ENCODE measurements around the gene D2HGDH. TPM values are rescaled to one million over a fixed set of nuclear protein-coding genes. Genes with fewer than 3 reads are reported as not detected.
"Not testable (repeated sequence)": the region's sequence is repeated elsewhere in the genome, so short reads cannot be mapped to it uniquely, and the experiment has no call there.

The D2HGDH gene
- total RNA-seq, 1 experiment from 2014 or later: 14.5 TPM

GRCh38 chr2:241806217-241806616, 71.8 kb downstream of the D2HGDH start:
- DNase-seq (ENCODE audit: low read depth): not testable (repeated sequence)

- DNase-seq (ENCODE audit: low read depth): no peak
These were observed 73.8 kb downstream of the D2HGDH start for GRCh38 chr2:241808051-241808720.

- no peak for DNase-seq (ENCODE audit: low read depth)
These were observed 74.4 kb downstream of the D2HGDH start, which contains the start of gene NEU4 for GRCh38 chr2:241808721-241809382. NEU4 (plus strand) TSS chr2:241809193; CDS start chr2:241814485, 5,292 bp downstream.

- no peak for DNase-seq (ENCODE audit: low read depth)
These were observed 75.2 kb downstream of the D2HGDH start for GRCh38 chr2:241809383-241810306.

- no peak for DNase-seq (ENCODE audit: low read depth)
These were observed 76.1 kb downstream of the D2HGDH start for GRCh38 chr2:241810307-241811200.

GRCh38 chr2:241811201-241811951, 76.9 kb downstream of the D2HGDH start:
- no peak for DNase-seq (ENCODE audit: low read depth)

GRCh38 chr2:241811952-241812729, 77.7 kb downstream of the D2HGDH start:
- DNase-seq (ENCODE audit: low read depth): no peak

GRCh38 chr2:241812730-241813643, 78.6 kb downstream of the D2HGDH start:
- no peak for DNase-seq (ENCODE audit: low read depth)

GRCh38 chr2:241813644-241814392, 79.4 kb downstream of the D2HGDH start:
- no peak for DNase-seq (ENCODE audit: low read depth)

- DNase-seq (ENCODE audit: low read depth): no peak
These were observed 79.9 kb downstream of the D2HGDH start for GRCh38 chr2:241814393-241814642.

- no peak for DNase-seq (ENCODE audit: low read depth)
These were observed 80.4 kb downstream of the D2HGDH start for GRCh38 chr2:241814643-241815476.

- no peak for DNase-seq (ENCODE audit: low read depth)
These were observed 81.3 kb downstream of the D2HGDH start for GRCh38 chr2:241815477-241816430.

- no peak for DNase-seq (ENCODE audit: low read depth)
These were observed 82.1 kb downstream of the D2HGDH start for GRCh38 chr2:241816431-241817121.

- DNase-seq (ENCODE audit: low read depth): no peak
These were observed 82.8 kb downstream of the D2HGDH start for GRCh38 chr2:241817126-241817820.
